Mesendoderm (in vitro differentiated cells): ENCODE results near the gene BAIAP2L2.

Source experiments
- DNase-seq: peaks from one replicate; pipeline ENCODE4 v3.0.0; 2013
- H2AK5ac ChIP-seq: 2 replicates; pipeline ENCODE4 v1.6.1; 2013; ENCODE audit warnings: low read length, inconsistent platforms
- H2BK120ac ChIP-seq: 2 replicates; pipeline ENCODE4 v1.6.1; 2013; ENCODE audit warnings: low read depth, mild to moderate bottlenecking, low read length, moderate library complexity, mixed read lengths
- H2BK15ac ChIP-seq: replicated peaks from 2 replicates; pipeline ENCODE4 v1.6.1; 2013; ENCODE audit warnings: low read depth, mild to moderate bottlenecking, moderate library complexity
- H2BK5ac ChIP-seq: 2 replicates; pipeline ENCODE4 v1.6.1; 2013; ENCODE audit warnings: low read length, inconsistent platforms
- H3K18ac ChIP-seq: 2 replicates; pipeline ENCODE4 v1.6.1; 2013; ENCODE audit warnings: mild to moderate bottlenecking, low read length, mixed read lengths
- H3K23ac ChIP-seq: one replicate; pipeline ENCODE4 v1.6.1; 2013; ENCODE audit warnings: low read length
- H3K27ac ChIP-seq: 2 replicates; pipeline ENCODE4 v1.5.1; 2013; ENCODE audit warnings: low read depth, mild to moderate bottlenecking, inconsistent platforms, low read length, moderate library complexity
- H3K27me3 ChIP-seq: 2 replicates; pipeline ENCODE4 v1.6.1; 2013; ENCODE audit warnings: low read length, control low read depth, mild to moderate bottlenecking, inconsistent platforms; ENCODE audit not compliant: insufficient read depth, poor library complexity
- H3K36me3 ChIP-seq: 2 replicates; pipeline ENCODE4 v1.6.1; 2013; ENCODE audit warnings: low read length, inconsistent platforms; ENCODE audit not compliant: control insufficient read depth, insufficient read depth
- H3K4ac ChIP-seq: one replicate; pipeline ENCODE4 v1.6.1; 2013; ENCODE audit warnings: low read depth, mild to moderate bottlenecking, low read length, moderate library complexity
- H3K4me1 ChIP-seq: 2 replicates; pipeline ENCODE4 v1.6.1; 2013; ENCODE audit warnings: low read depth, low read length, inconsistent platforms; ENCODE audit not compliant: control insufficient read depth
- H3K4me2 ChIP-seq: 2 replicates; pipeline ENCODE4 v1.6.1; 2013; ENCODE audit warnings: low read length
- H3K4me3 ChIP-seq: 2 replicates; pipeline ENCODE4 v1.5.1; 2013; ENCODE audit warnings: mild to moderate bottlenecking, low read length
- H3K56ac ChIP-seq: one replicate; pipeline ENCODE4 v1.6.1; 2013; ENCODE audit warnings: low read length
- H3K79me1 ChIP-seq: 2 replicates; pipeline ENCODE4 v1.6.1; 2013; ENCODE audit warnings: low read length, inconsistent platforms
- H3K79me2 ChIP-seq: 2 replicates; pipeline ENCODE4 v1.6.1; 2013; ENCODE audit warnings: mild to moderate bottlenecking, low read length; ENCODE audit not compliant: control insufficient read depth, insufficient read depth
- H3K9ac ChIP-seq: 2 replicates; pipeline ENCODE4 v1.6.1; 2013; ENCODE audit warnings: low read length, inconsistent platforms
- H4K5ac ChIP-seq: one replicate; pipeline ENCODE4 v1.6.1; 2013; ENCODE audit warnings: low read length
- H4K8ac ChIP-seq: one replicate; pipeline ENCODE4 v1.6.1; 2013; ENCODE audit warnings: low read depth, mild to moderate bottlenecking, control low read depth, low read length, moderate library complexity
- WGBS: extraction: QIAGEN DNeasy Blood & Tissue Kit; methylation state at CpG from one replicate; pipeline ENCODE4 v1.1.7; 2013; ENCODE audit warnings: low lambda C conversion rate, missing lambda C conversion rate; ENCODE audit not compliant: insufficient coverage; ENCODE audit errors: extremely low coverage; 5-methylcytosine and 5-hydroxymethylcytosine counted together

The BAIAP2L2 gene

GRCh38 chr22:38071421-38072321 is 38.8 kb downstream of the BAIAP2L2 start:
- DNase-seq, result no peak
- Histone ChIP-seq H3K79me1 (no peaks in the 10 kb centered on the region), H2BK15ac (no peak overlapping the region), H4K8ac (no peak overlapping the region), H2AK5ac (no peak overlapping the region), H3K56ac (no peak overlapping the region), H3K27me3 (no peaks in the 10 kb centered on the region), H3K18ac (no peak overlapping the region), H3K9ac (no peak overlapping the region), H3K27ac (no peak overlapping the region), H2BK120ac (no peak overlapping the region), H4K5ac (no peak overlapping the region), H3K4me1 (no peaks in the 10 kb centered on the region), H3K4me2 (no peak overlapping the region), H3K4me3 (no peak overlapping the region), H3K4ac (no peak overlapping the region), H2BK5ac (no peak overlapping the region), H3K36me3 (no peaks in the 10 kb centered on the region), H3K79me2 (no peaks in the 10 kb centered on the region), H3K23ac (no peak overlapping the region)
- WGBS, result no CpG with 5 or more reads among the region's 22 CpGs

DNA sequence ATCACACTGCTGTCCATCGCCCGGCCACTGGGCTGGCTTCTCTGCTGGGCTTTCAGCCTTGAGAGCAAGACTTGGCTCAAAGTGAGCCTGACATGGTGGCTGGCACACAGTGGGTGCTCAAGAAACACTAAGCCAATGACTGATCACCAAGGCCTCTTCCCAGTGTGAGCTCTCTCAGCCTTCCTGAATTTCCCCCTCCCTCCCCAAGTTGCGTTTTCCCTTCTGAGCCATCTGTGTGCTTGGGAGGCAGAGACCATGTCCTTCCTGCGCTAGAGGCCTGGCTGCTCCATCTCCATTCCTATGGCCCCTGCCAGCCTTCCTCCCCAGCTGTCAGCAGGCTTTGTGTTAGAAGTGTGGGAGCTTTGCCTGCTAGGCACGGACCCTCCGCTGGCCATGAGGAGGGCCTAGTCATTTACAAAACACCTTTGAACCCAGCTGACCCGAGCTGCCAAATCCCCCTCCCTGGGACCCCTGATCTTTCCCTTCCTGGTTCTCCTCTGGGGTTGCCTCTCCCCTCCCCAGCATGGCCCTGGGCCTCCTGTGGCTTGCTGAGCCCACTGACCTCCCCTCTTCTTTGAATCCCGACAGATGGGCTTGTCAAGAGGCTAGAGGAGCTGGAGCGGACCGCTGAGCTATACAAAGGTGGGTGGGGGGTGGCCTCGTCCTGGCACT is 40.1 kb downstream of the BAIAP2L2 start:
- Histone ChIP-seq H3K36me3 (no peaks in the 10 kb centered on the region), H3K4me3 (no peak overlapping the region), H3K79me1 (no peaks in the 10 kb centered on the region), H3K27ac (no peak overlapping the region), H3K4ac (no peak overlapping the region), H3K56ac (no peak overlapping the region), H3K4me1 (no peaks in the 10 kb centered on the region), H2BK5ac (no peak overlapping the region), H2BK15ac (no peak overlapping the region), H3K4me2 (no peak overlapping the region), H3K79me2 (no peaks in the 10 kb centered on the region), H4K8ac (no peak overlapping the region), H2BK120ac (no peak overlapping the region), H3K9ac (no peak overlapping the region), H2AK5ac (no peak overlapping the region), H3K23ac (no peak overlapping the region), H3K27me3 (no peaks in the 10 kb centered on the region), H3K18ac (no peak overlapping the region), H4K5ac (no peak overlapping the region)
- WGBS, result no CpG with 5 or more reads among the region's 11 CpGs
- DNase-seq, result no peak

GRCh38 chr22:38069372-38070249 is 40.9 kb downstream of the BAIAP2L2 start:
- H2AK5ac ChIP-seq, result no peak overlapping the region
- H3K9ac ChIP-seq, result no peak overlapping the region
- H3K79me2 ChIP-seq, result no peaks in the 10 kb centered on the region
- H2BK120ac ChIP-seq, result no peak overlapping the region
- H3K27ac ChIP-seq, result no peak overlapping the region
- H2BK5ac ChIP-seq, result no peak overlapping the region
- no peaks in the 10 kb centered on the region for H3K27me3 ChIP-seq
- H3K23ac ChIP-seq, result no peak overlapping the region
- no peak overlapping the region for H3K4ac ChIP-seq
- no peak for DNase-seq
- H3K18ac ChIP-seq, result no peak overlapping the region
- H3K79me1 ChIP-seq, result no peaks in the 10 kb centered on the region
- no peak overlapping the region for H4K8ac ChIP-seq
- H3K36me3 ChIP-seq, result peaks cover 3% of the 10 kb centered on the region
- WGBS, result no CpG with 5 or more reads among the region's 21 CpGs
- H3K4me1 ChIP-seq, result no peaks in the 10 kb centered on the region
- H4K5ac ChIP-seq, result no peak overlapping the region
- no peak overlapping the region for H3K4me3 ChIP-seq
- H3K4me2 ChIP-seq, result no peak overlapping the region
- H2BK15ac ChIP-seq, result no peak overlapping the region
- no peak overlapping the region for H3K56ac ChIP-seq

DNA sequence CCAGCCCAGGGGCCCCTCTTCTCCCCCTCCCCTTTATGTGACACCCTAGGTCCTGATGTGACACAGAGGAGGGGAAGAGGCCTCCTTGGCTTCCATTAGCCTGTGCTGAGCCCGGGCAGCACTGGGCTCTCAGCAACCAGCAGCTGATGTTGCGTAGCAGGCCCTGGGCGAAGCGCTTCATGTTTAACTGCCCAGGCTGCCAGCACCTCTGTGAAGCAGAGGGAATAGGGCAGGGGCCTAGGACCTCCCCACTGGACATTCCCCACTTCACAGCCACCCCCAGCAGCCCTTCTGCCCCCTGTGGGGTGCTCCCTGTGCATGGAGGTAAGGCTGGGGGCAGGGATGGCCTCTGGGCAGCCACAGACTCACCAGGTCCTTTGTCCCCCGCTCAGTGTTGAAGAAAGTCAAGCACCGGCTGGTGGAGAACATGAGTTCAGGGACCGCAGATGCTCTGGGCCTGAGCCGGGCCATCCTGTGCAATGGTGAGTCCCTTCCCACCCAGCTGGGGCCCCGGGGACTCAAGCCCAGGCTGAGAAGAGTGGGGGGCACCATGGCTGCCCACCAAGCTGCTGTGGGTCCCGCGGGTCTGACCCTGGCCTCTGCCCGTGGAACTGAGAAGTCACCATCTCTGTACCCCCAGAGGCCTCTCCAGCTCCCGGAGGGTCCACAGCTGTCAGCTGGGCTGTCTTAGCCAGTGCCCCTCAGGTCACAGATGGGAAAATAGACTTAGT is 41.7 kb downstream of the BAIAP2L2 start:
- peaks cover 3% of the 10 kb centered on the region for H3K36me3 ChIP-seq
- H3K4me1 ChIP-seq, result no peaks in the 10 kb centered on the region
- no peak overlapping the region for H3K56ac ChIP-seq
- H3K23ac ChIP-seq, result no peak overlapping the region
- H3K4me2 ChIP-seq, result no peak overlapping the region
- H3K9ac ChIP-seq, result no peak overlapping the region
- no peak overlapping the region for H3K4me3 ChIP-seq
- DNase-seq, result no peak
- no peak overlapping the region for H3K4ac ChIP-seq
- no peak overlapping the region for H2BK15ac ChIP-seq
- H3K79me2 ChIP-seq, result no peaks in the 10 kb centered on the region
- H2BK5ac ChIP-seq, result no peak overlapping the region
- no peaks in the 10 kb centered on the region for H3K79me1 ChIP-seq
- H2AK5ac ChIP-seq, result no peak overlapping the region
- H4K5ac ChIP-seq, result no peak overlapping the region
- no peak overlapping the region for H3K18ac ChIP-seq
- no peak overlapping the region for H2BK120ac ChIP-seq
- H4K8ac ChIP-seq, result no peak overlapping the region
- no CpG with 5 or more reads among the region's 13 CpGs for WGBS
- H3K27ac ChIP-seq, result no peak overlapping the region
- no peaks in the 10 kb centered on the region for H3K27me3 ChIP-seq

DNA sequence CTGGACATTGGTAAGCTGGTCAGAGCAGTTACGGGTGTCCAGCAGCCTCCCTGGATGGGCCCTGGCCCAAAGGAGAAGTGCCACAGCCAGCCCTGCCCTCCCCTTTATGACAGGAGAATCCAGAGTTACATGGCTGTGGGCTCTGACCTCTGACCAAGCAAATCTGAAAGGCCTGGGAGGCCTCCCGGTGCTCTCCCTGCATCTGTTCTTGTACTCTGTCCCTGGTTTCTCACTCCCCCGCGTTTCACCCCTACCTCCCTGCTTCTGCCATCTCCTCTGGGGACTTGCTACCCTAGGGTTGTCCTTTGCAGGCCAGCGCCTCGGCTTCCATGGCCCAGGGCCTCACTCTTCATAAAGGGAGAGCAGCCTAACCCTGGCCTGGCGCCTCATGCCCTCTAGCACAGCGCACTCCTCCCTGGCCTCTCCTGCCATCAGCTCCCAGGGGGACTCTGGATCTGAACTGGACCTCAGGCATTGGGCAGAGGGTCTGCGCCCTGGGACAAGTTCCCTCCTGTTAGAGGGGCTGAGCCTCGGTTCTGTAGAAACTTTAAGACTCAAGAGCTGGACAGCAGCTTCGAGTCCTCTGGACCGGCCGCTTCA is 42.6 kb downstream of the BAIAP2L2 start:
- no peaks in the 10 kb centered on the region for H3K79me2 ChIP-seq
- no peak overlapping the region for H3K23ac ChIP-seq
- H3K36me3 ChIP-seq, result peaks cover 3% of the 10 kb centered on the region
- no peak overlapping the region for H3K4me3 ChIP-seq
- no peaks in the 10 kb centered on the region for H3K79me1 ChIP-seq
- H4K8ac ChIP-seq, result no peak overlapping the region
- H2AK5ac ChIP-seq, result no peak overlapping the region
- no peak overlapping the region for H2BK15ac ChIP-seq
- no CpG with 5 or more reads among the region's 13 CpGs for WGBS
- no peak for DNase-seq
- no peaks in the 10 kb centered on the region for H3K27me3 ChIP-seq
- H2BK5ac ChIP-seq, result no peak overlapping the region
- no peak overlapping the region for H3K4ac ChIP-seq
- no peak overlapping the region for H3K4me2 ChIP-seq
- H3K9ac ChIP-seq, result no peak overlapping the region
- H3K18ac ChIP-seq, result no peak overlapping the region
- H3K56ac ChIP-seq, result no peak overlapping the region
- H4K5ac ChIP-seq, result no peak overlapping the region
- H3K27ac ChIP-seq, result no peak overlapping the region
- no peak overlapping the region for H2BK120ac ChIP-seq
- H3K4me1 ChIP-seq, result no peaks in the 10 kb centered on the region
